Retinal pigment epithelial cell (primary cell): ENCODE measurements around the gene ABCB1.

Experiments
- DNase-seq: peaks from one replicate; pipeline ENCODE4 v3.0.0-alpha.2; 2010; ENCODE audit warnings: low read depth
- H3K4me3 ChIP-seq: 2 replicates; pipeline ENCODE4 v1.5.1; 2011; ENCODE audit warnings: mild to moderate bottlenecking, low read length, control low read depth, moderate library complexity
- CTCF ChIP-seq: conservative IDR thresholded peaks from 2 replicates; pipeline ENCODE4 v1.5.1; 2011; ENCODE audit warnings: low read depth, low read length, control low read depth, inconsistent platforms

The ABCB1 gene

GRCh38 chr7:87517891-87518290 is 82.8 kb downstream of the ABCB1 start:
- no peak for TF ChIP-seq CTCF

GRCh38 chr7:87517136-87517815 is 83.4 kb downstream of the ABCB1 start:
- no peak for DNase-seq
- no peak overlapping the region for H3K4me3 ChIP-seq
- TF ChIP-seq CTCF, result no peak

More at GRCh38 chr7:87517891-87518290, 82.8 kb downstream of the ABCB1 start:
- DNase-seq, result no peak
- H3K4me3 ChIP-seq, result no peak overlapping the region

GRCh38 chr7:87513735-87514335 is 86.8 kb downstream of the ABCB1 start:
- H3K4me3 ChIP-seq, result no peak overlapping the region
- no peak for TF ChIP-seq CTCF
- DNase-seq, result no peak

GRCh38 chr7:87512906-87513305 is 87.8 kb downstream of the ABCB1 start:
- DNase-seq, result no peak
- TF ChIP-seq CTCF, result no peak
- no peak overlapping the region for H3K4me3 ChIP-seq

GRCh38 chr7:87511510-87511909 is 89.2 kb downstream of the ABCB1 start:
- no peak for DNase-seq
- TF ChIP-seq CTCF, result no peak

GRCh38 chr7:87510411-87510875 is 90.2 kb downstream of the ABCB1 start:
- H3K4me3 ChIP-seq, result no peak overlapping the region
- no peak for TF ChIP-seq CTCF
- DNase-seq, result no peak

More at GRCh38 chr7:87511510-87511909, 89.2 kb downstream of the ABCB1 start:
- H3K4me3 ChIP-seq, result no peak overlapping the region

- TF ChIP-seq CTCF, result no peak
- DNase-seq, result no peak
- no peak overlapping the region for H3K4me3 ChIP-seq
Measured at GRCh38 chr7:87507446-87507845, 93.2 kb downstream of the ABCB1 start.
